ENCODE results near the gene LYAR. TPM values are rescaled to one million over a fixed set of nuclear protein-coding genes. Genes with fewer than 3 reads are reported as not detected.
A peak's percentile ranks its signal among the peaks of the same experiment; 100 is the strongest.

Gene LYAR
- total RNA-seq, 4 donors from 2014 or later, result 3.7 to 10.3 (median 5.6) TPM

DNA sequence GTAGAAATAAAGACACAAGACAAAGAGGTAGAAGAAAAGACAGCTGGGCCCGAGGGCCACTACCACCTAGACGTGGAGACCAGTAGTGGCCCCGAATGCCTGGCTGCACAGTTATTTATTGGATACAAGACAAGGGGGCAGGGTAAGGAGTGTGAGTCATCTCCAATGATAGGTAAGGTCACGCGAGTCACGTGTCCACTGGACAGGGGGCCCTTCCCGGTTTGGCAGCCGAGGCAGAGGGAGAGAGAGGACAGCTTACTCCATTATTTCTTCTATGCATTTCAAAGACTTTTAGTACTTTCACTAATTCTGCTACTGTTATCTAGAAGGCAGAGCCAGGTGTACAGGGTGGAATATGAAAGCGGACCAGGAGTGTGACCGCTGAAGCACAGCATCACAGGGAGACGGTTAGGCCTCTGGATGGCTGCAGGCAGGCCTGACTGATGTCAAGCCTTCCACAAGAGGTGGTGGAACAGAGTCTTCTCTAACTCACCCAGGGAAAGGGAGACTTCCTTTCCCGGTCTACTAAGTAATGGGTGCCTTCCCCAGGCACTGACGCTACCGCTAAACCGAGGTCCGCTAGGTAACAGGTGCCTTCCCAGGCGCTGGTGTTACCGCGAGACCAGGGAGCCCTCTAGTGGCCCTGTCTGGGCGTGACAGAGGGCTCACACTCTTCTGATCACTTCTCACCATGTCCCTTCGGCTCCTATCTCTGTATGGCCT, 45.0 kb upstream of the LYAR start:
- Histone ChIP-seq H3K36me3 (no peaks in the 10 kb centered on the region), H3K9me3 (no peaks in the 10 kb centered on the region), H3K4me1 (no peaks in the 10 kb centered on the region), H3K27me3 (no peaks in the 10 kb centered on the region), H3K27ac (no peak overlapping the region), H3K4me3 (no peak overlapping the region)
- TF ChIP-seq CTCF (IDR thresholded peaks at IDR 0.05), result peak; percentile 52 to 74 (median 67)
- no peak for TF ChIP-seq POLR2AphosphoS5 (IDR thresholded peaks at IDR 0.05)
- in situ Hi-C loops (cut with MboI; ENCODE audit: low pct_ligation_motif_present in 1 of 4, low pct_unique_long_range_greater_than_20kb in 1 of 4, low sequenced_read_pairs in 3 of 4), result loop anchor here in 2 of 4 donors (10.0 kb wide), 1 partner anchor 80 kb away; no protein-coding TSS in a partner anchor
- peak; percentile 75 for DNase-seq
- intact Hi-C loops (cut with DNase I; ENCODE audit: low total_unique reads), result no loop called here
- 42 to 49% methylated on average over 16 to 21 of the region's 21 CpGs for WGBS, 2 donors (ENCODE audit: low coverage in 1 of 2)

DNA sequence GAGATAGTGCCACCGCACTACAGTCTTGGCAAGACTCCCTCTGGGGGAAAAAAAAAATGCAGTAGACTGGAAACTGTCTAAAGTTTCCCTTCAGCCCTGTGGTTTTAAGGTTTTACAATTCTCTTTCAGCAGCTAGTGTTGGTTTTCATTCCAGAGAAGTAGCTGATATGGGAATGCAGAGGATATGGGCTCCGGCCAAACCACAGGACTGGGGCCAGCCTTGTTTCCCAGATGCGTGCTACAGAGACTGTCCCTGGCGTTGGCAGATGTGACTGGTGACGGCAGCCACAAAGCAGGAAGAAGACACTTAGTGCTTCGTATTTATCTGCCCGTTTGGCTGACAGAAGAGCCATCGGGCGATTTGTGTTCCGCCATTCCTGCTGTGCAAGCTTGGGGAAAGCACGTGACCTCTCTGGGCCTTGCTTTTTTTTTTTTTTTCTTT, 43.3 kb upstream of the LYAR start:
- Histone ChIP-seq H3K36me3 (no peaks in the 10 kb centered on the region), H3K27ac (no peak overlapping the region), H3K9me3 (no peaks in the 10 kb centered on the region), H3K4me3 (no peak overlapping the region), H3K27me3 (no peaks in the 10 kb centered on the region), H3K4me1 (no peaks in the 10 kb centered on the region)
- WGBS, 2 donors (ENCODE audit: low coverage in 1 of 2), result 50 to 59% methylated on average over 8 to 11 of the region's 11 CpGs
- intact Hi-C loops (cut with DNase I; ENCODE audit: low total_unique reads), result no loop called here
- in situ Hi-C loops (cut with MboI; ENCODE audit: low pct_ligation_motif_present in 1 of 4, low pct_unique_long_range_greater_than_20kb in 1 of 4, low sequenced_read_pairs in 3 of 4), result loop anchor here in 2 of 4 donors (10.0 kb wide), 1 partner anchor 78 kb away; no protein-coding TSS in a partner anchor
- TF ChIP-seq EP300 (IDR thresholded peaks at IDR 0.05; ENCODE audit: low read depth), result no peak
- TF ChIP-seq CTCF (IDR thresholded peaks at IDR 0.05), result no peak
- no peak for TF ChIP-seq POLR2AphosphoS5 (IDR thresholded peaks at IDR 0.05)
- no peak for TF ChIP-seq POLR2A (IDR thresholded peaks at IDR 0.05)
- DNase-seq, result peak; percentile 26

DNA sequence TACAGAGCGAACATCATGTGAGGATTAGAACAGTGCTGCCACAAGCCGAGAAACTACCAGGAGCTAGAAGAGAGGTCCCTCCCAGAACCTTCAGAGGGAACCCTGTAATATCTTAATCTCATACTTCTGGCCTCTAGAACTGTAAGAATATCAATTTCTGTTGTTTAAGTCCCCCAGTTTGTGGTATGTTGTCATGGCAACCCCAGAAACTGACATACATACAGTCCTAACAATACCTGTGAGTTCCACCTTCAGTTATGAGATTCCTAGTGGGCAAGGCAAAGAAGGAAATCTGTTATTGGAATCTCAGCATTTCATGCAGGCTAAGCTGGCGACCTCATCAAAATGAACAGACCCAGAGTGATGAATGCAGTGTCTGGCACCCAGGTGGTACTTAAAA, 42.6 kb upstream of the LYAR start:
- Histone ChIP-seq H3K27ac (no peak overlapping the region), H3K9me3 (no peaks in the 10 kb centered on the region), H3K27me3 (no peaks in the 10 kb centered on the region), H3K36me3 (no peaks in the 10 kb centered on the region), H3K4me3 (no peak overlapping the region), H3K4me1 (no peaks in the 10 kb centered on the region)
- DNase-seq, result no peak
- TF ChIP-seq POLR2A (IDR thresholded peaks at IDR 0.05) (no peak), EP300 (IDR thresholded peaks at IDR 0.05; ENCODE audit: low read depth) (no peak), CTCF (IDR thresholded peaks at IDR 0.05) (no peak), POLR2AphosphoS5 (IDR thresholded peaks at IDR 0.05) (no peak)
- in situ Hi-C loops (cut with MboI; ENCODE audit: low pct_ligation_motif_present in 1 of 4, low pct_unique_long_range_greater_than_20kb in 1 of 4, low sequenced_read_pairs in 3 of 4), result loop anchor here in 2 of 4 donors (10.0 kb wide), 1 partner anchor 78 kb away; no protein-coding TSS in a partner anchor
- intact Hi-C loops (cut with DNase I; ENCODE audit: low total_unique reads), result no loop called here
- WGBS, 2 donors (ENCODE audit: low coverage in 1 of 2), result 79 to 90% methylated on average over 3 of the region's 3 CpGs

DNA sequence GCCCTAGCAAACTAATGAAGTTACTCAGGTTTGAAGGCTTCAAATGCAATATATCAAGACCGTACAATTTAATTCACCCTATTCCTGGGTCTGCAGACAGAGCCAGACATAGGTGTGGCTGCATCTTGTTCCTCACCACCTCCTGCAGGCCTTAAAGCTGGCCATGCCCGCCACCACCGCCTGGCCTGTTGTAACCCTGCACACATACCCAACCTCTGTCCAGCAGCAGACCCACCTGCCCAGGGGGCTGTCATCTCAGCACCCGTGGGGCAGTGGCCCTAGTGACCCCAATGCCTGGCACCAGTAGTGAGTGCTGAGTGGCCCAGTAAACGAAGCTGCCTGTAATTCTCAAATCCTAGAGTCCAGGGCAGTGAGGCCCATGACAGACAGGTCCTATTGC, 40.8 kb upstream of the LYAR start:
- no peaks in the 10 kb centered on the region for H3K27me3 ChIP-seq
- no peak overlapping the region for H3K27ac ChIP-seq
- H3K4me3 ChIP-seq, result no peak overlapping the region
- H3K36me3 ChIP-seq, result no peaks in the 10 kb centered on the region
- in situ Hi-C loops (cut with MboI; ENCODE audit: low pct_ligation_motif_present in 1 of 4, low pct_unique_long_range_greater_than_20kb in 1 of 4, low sequenced_read_pairs in 3 of 4), result loop anchor here in 2 of 4 donors (10.0 kb wide), 1 partner anchor 76 kb away; no protein-coding TSS in a partner anchor
- 60 to 87% methylated on average over 1 to 5 of the region's 5 CpGs for WGBS, 2 donors (ENCODE audit: low coverage in 1 of 2)
- TF ChIP-seq POLR2AphosphoS5 (IDR thresholded peaks at IDR 0.05) (no peak), CTCF (IDR thresholded peaks at IDR 0.05) (no peak), EP300 (IDR thresholded peaks at IDR 0.05; ENCODE audit: low read depth) (no peak), POLR2A (IDR thresholded peaks at IDR 0.05) (no peak)
- DNase-seq, result no peak
- intact Hi-C loops (cut with DNase I; ENCODE audit: low total_unique reads), result no loop called here
- H3K4me1 ChIP-seq, result no peaks in the 10 kb centered on the region
- H3K9me3 ChIP-seq, result no peaks in the 10 kb centered on the region

All from transverse colon (tissue), 4 donors.